Activated CD4-positive, alpha-beta T cell treated with anti-CD3 and anti-CD28 coated beads for 1 hour (primary cell): Measurements from ENCODE around the gene CLIC2.
"Not testable (repeated sequence)": the region's sequence is repeated elsewhere in the genome, so short reads cannot be mapped to it uniquely, and the experiment has no call there.

ENCODE experiments used
- DNase-seq: peaks from one replicate; pipeline ENCODE4 v3.0.0-alpha.2; 2020

Gene CLIC2

DNA sequence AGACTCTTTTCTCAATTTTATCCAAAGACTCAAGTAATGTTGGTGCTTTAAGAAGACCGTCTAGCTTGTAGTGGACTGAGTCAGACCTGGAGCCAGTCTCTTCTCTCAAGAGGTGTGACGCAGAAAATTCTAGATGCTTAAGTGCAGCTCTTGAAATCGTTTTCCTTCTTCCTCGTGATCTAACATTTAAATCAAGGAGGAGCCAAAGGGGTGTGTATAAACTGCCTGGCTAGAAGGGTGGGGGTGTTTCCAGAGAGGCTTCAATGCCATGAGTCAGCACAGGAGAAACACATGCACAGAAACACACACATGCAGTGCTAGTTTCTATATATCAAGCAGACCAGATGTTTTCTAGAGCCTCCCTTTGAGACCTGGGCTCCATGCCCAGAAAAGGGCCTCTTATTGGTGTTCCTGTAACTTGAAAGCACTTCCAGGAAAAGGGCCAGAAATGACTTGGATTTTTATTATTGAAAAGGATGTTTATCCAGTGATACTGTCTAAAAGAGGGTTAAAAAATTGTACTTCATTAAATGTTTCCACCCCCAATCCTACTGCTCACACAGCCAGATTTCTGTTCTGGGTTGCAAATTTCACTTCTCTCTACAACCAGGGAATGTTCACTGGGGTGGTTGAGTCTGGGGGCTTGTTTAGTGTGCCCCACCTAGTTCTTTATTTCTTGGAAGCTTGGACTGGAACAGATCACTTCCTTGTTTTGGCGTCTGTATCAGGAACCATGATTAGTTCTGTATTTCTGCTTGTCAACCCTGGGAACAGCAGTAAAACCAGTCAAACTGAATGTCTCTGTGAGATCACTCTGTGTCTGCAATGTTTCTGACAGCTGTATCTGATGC, at the start of gene CLIC2:
Gene CLIC2, minus strand, starts transcription at position 129 of the 851 bp plus-strand sequence. CDS start 187 bp downstream, outside the sequence.
- DNase-seq = no peak

GRCh38 chrX:155382529-155382967, 48.1 kb upstream of the CLIC2 start:
- DNase-seq = not testable (repeated sequence)

DNA sequence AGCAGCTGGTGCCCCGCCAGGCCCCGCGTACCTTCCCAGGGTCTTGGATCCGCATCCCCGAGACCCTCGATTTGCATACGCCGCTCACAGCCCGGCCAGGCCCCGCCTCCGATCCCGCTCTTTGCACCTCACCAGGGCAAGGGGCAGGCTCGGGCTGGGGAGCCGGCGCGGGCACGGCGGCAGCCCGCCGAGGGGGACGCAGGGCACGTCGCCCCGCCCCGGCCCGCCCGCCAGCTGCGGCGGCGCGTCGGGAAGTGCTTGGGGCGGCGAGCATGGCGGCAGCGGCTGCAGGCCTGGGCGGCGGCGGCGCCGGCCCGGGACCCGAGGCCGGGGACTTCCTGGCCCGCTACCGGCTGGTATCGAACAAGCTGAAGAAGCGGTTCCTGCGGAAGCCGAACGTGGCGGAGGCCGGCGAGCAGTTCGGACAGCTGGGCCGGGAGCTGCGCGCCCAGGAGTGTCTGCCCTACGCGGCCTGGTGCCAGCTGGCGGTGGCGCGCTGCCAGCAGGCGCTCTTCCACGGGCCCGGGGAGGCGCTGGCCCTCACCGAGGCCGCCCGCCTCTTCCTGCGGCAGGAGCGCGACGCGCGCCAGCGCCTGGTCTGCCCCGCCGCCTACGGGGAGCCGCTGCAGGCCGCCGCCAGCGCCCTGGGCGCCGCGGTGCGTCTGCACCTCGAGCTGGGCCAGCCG, 47.6 kb upstream of the CLIC2 start, which contains the start of gene F8A2:
Gene F8A2, plus strand, starts transcription at position 253 of the 686 bp plus-strand sequence. Its CDS starts 20 bp downstream, at position 273.
- DNase-seq = not testable (repeated sequence)

DNA sequence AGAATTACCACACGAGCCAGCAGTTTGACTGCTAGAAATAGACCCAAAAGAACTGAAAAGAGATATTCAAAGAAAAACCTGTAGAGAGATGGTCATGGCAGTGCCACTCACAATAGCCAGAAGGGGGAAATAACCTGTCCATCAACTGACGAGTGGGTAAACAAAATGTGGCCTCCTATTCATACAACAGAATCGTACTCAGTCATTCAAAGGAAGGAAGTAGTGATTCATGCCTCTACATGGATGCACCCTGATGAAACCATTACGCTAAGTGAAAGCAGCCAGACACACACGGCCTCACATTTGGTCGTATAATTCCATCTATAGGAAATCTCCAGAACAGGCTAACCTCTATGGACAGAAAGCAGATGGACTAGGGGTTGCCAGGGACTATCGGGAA, 45.4 kb upstream of the CLIC2 start:
- DNase-seq = not testable (repeated sequence)

DNA sequence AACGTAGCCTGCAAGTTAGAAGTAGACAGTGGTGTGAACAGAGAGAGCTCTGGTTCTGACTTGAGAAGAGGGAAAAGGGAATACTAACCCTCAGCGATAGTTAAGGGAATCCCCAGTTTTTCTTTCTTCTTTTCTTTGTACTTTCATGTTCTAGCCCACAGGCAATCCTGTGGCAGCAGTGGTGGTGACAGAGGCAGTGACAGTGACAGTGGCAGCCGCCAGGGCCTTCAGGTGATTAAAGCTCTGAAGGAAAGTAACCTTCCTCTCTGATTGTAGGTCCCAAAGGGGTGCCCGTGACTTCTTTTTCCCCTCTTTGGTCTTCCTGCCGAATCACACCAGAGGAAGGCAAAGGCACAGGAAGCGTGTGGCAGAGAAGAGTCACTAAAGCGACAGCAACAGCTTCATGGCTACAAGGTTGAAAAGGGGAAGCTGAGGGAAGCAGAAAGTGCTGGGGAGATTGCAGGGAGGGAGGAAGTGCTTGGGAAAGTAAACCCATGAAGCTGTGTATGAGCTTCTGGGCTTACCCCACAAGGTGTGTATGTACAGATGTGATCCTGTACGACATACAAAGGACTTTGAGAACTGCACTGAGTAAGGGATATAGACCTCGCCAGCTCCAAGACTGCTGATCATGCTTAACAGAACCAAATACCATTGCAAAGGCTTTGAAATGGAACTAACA, 39.5 kb upstream of the CLIC2 start:
- DNase-seq = not testable (repeated sequence)

DNA sequence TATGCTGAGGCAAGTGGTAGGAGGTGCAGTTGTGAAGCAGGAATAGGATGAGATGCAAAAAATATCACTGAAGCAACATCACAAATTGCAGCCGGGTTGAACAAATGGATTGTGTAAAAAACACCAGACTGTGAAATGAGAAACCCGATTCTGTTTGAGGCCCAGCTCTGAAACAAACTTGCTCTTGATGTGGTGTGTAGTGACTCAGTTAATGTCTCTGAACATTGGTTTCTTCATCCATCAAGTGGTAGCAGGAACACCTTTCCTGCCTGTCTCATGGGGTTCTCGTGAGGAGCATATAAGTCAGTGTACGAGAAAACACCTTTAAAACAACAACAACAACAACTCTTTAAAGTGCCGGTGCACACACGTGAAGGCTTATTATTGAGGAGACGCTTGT, 29.3 kb upstream of the CLIC2 start:
- DNase-seq = not testable (repeated sequence)

DNA sequence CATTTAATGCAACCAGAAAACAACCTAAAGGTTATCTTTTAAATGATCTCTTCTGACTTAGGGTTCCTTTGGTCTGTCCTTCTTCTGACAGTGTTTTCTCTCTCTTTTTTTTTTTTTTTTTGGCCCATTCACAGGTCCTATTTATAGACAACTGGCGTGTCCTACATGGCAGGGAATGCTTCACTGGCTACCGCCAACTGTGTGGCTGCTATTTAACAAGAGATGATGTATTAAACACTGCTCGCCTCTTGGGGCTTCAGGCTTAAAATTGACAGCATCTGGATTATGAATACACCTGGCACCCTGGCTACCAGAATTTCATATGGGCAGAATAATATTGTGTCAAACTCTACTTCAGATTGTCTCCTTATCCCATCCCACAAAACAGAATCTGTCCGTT, 15.0 kb upstream of the CLIC2 start:
- DNase-seq = not testable (repeated sequence)

DNA sequence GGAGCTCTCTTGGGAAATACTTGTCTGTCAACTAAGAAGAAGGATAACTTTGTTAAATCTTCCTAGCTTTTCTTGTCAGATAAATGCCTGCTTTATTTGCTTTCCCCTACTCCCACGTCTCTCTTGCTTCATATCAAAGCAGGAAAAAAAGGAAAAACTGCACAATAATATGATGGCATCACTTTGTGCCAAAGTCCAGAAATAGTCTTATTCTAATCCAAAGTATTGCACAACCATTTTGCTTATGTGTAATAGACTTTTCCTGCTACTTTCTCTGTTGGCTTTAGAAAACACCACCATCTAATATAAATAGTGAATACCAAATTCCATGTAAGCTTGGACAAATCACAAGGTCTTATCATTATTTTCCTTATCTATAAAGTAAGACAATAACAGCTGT, 11.3 kb upstream of the CLIC2 start:
- DNase-seq = not testable (repeated sequence)

DNA sequence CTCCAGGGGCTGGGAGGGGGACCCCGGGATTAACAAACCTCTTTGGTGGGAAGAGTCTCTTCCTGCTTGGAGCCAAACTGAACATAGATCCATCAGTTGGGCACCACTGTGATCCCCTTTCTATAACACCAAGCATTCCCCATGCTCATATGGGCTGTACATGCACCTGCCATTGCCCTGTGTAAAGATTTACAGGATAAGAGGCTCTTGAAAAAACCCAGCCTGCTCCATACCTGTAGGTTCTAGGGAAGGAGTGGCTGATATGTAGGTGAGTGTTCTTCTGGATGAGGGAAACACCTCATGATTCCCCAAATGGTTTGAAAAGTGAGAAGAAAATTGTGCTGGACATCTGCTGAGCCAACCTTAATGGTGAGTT, 911 bp upstream of the CLIC2 start:
- DNase-seq = not testable (repeated sequence)

GRCh38 chrX:155333544-155334100, 792 bp downstream of the CLIC2 start:
- DNase-seq = no peak

DNA sequence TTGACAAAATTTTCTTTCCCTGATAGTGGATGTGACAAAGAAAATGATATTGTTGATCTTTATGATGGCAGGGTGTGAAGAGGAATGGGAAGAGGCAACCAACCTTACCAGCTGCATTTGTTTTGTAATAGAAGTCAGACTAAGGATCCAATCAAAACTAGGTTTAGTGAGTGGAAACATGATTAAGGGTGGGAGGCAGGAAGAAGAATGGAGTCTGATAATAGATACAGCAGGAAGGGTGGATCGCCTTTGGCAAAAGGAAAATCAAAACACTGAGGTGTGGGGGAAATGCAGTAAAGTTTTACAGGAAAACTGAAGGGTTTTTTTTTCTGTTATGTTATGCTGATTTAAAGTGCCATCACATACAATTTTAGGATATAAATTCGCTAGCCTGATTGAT, 3.4 kb downstream of the CLIC2 start:
- DNase-seq = no peak

DNA sequence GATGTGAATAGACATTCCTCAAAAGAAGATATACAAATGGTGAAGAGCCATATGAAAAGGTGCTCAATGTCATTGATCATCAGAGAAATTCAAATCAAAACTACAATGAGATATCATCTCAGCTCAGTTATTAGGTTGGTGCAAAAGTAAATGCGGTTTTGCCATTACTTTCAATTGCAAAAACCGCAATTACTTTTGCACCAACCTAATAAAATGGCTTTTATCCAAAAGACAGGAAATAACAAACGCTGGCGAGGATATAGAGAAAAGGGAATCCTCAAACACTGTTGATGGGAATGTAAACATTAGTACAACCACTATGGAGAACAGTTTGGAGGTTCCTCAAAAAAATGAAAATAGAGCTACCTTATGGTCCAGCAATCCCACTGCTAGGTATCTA, 5.1 kb downstream of the CLIC2 start:
- no peak for DNase-seq

DNA sequence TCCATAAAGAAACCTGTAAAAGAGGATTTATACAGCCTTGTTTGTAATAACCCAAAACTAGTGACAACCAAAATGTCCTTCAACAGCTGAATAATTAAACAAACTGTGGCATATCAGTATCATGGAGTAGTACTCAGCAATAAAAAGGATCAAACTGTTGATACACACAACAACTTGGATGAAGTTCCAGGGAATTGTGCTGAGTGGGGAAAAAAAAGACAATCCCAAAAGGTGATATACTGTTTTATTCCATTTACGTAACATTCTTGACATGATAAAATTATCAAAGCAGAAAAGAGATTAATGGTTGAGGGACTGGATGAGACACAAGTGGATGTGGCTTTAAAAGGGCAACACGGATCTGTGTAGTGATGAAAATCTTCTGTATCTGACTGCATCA, 7.8 kb downstream of the CLIC2 start:
- no peak for DNase-seq

GRCh38 chrX:155314260-155314659, 20.2 kb downstream of the CLIC2 start:
- no peak for DNase-seq

- DNase-seq = no peak
Measured at GRCh38 chrX:155313766-155314165, 20.6 kb downstream of the CLIC2 start.

DNA sequence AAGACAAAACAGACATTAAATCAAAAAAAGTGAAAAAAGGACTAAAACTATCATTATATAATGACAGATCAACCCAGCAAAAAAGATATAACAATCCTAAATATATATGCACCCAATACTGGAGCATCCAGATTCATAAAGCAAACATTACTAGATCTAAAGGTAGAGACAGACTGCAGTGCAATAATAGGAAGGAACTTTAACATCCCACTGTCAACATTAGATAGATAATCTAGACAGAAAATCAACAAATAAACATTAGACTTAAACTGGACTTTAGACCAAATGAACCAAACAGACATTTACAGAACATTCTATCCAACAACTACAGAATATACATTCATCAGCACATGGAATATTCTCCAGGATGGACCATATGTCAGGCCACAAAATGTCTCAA, 40.6 kb downstream of the CLIC2 start:
- no peak for DNase-seq

DNA sequence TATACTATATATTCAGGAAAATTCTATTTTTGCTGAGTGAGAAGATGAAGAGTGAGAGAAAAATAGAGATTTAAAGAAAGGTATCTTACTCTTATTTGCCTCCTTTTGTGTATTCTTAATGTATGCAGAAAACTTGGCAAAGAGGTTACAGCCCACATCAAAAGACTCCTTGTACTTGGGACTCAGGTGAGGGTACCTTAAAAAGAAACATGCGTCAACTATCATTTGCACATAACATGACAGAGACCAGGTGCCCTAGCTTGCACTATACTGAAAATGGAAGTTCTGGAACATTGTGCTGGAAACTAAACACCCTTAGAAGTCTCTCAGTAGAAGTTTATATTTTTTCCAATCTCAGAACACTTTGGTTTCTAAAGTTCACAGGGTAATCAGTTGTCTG, 54.5 kb downstream of the CLIC2 start:
- no peak for DNase-seq

DNA sequence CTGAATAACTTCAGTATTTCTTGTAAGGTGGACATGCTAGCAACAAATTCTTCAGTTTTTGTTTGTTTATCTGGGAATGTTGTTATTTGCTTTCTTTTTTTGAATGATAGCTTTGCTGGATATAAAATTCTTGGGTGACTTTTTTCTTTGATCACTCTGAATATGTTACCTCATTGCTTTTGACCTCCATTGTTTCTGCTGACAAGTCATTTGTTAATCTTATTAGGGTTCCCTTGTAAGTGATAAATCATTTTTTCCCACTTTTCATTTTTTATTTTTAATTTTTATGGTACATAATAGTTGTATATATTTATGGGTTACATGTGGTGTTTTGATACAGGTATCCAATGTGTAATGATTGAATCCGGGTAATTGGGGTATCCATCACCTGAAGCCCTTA, 63.4 kb downstream of the CLIC2 start:
- no peak for DNase-seq

DNA sequence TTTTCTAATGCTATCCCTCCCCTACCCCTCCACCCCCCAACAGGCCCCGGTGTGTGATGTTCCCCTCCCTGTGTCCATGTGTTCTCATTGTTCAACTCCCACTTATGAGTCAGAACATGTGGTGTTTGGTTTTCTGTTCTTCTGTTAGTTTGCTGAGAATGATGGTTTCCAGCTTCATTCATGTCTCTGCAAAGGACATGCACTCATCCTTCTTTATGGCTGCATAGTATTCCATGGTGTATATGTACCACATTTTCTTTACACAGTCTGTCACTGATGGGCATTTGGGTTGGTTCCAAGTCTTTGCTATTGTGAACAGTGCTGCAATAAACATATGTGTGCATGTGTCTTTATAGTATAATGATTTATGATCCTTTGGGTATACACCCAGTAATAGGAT, 66.4 kb downstream of the CLIC2 start:
- not testable (repeated sequence) for DNase-seq

DNA sequence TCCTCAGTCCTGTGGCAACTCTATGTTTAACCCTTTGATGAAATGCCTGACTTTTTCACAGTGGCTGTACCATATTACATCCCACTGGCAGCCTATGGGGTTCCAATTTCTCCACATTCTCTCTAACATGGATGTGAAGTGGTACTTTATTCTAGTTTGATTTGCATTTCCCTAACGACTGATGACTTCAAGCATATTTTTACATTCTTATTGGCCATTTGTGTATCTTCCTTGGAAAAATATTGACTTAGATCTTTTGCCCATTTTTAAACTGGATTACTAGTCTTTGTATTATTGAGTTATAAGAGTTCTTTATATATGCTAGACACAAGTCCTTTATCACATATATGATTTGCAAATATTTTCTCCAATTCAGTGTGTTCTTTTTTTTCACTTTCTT, 68.0 kb downstream of the CLIC2 start:
- DNase-seq = no peak

GRCh38 chrX:155263854-155264628, 70.4 kb downstream of the CLIC2 start, which contains the start of gene RAB39B:
TSS of gene RAB39B (minus strand) at chrX:155264491. CDS start at chrX:155264288, 203 bp downstream.
- peak; percentile 60 for DNase-seq
